CD14-positive monocyte (primary cell): Measurements from ENCODE around the gene DAZ1. TPM values are rescaled to one million over a fixed set of nuclear protein-coding genes. Genes with fewer than 3 reads are reported as not detected.
"Not testable (repeated sequence)": the region's sequence is repeated elsewhere in the genome, so short reads cannot be mapped to it uniquely, and the experiment has no call there.

Experiments
- DNase-seq, 3 donors: peaks; one replicate each; pipeline ENCODE4 v3.0.0-alpha.2; 2011 to 2022
- H2AFZ ChIP-seq: 2 replicates; pipeline ENCODE4 v1.6.0; 2012; ENCODE audit warnings: mild to moderate bottlenecking, low read depth, low read length, inconsistent platforms; ENCODE audit not compliant: insufficient read depth, poor library complexity, severe bottlenecking
- H3K27ac ChIP-seq, 2 donors: 1 replicate in 1 of 2; 2 replicates in 1 of 2; pipeline ENCODE4 v1.5.1; 2012 to 2013; ENCODE audit warnings: low read length in 2 of 2, control low read depth in 1 of 2, inconsistent platforms in 1 of 2, low read depth in 1 of 2, mild to moderate bottlenecking in 1 of 2
- H3K27me3 ChIP-seq, 2 donors: one replicate each; pipeline versions ENCODE4 v1.6.0 to v1.6.1; 2011 to 2013; ENCODE audit warnings: low read length in 2 of 2; ENCODE audit not compliant: control insufficient read depth in 2 of 2, insufficient read depth in 2 of 2
- H3K36me3 ChIP-seq, 2 donors: replicated peaks in 1 of 2; 1 replicate in 1 of 2; 2 replicates in 1 of 2; pipeline versions ENCODE4 v1.5.1 to v1.6.1; 2012 to 2013; ENCODE audit warnings: low read length in 2 of 2, control low read depth in 1 of 2, inconsistent platforms in 1 of 2, mild to moderate bottlenecking in 1 of 2; ENCODE audit not compliant: insufficient read depth in 2 of 2, control insufficient read depth in 1 of 2
- H3K4me1 ChIP-seq, 2 donors: 1 replicate in 1 of 2; 2 replicates in 1 of 2; pipeline versions ENCODE4 v1.5.1 to v1.6.1; 2012 to 2013; ENCODE audit warnings: low read length in 2 of 2, control low read depth in 1 of 2, inconsistent platforms in 1 of 2, mild to moderate bottlenecking in 1 of 2, moderate library complexity in 1 of 2; ENCODE audit not compliant: insufficient read depth in 2 of 2, control insufficient read depth in 1 of 2
- H3K4me2 ChIP-seq: replicated peaks from 2 replicates; pipeline ENCODE3; 2012; ENCODE audit warnings: low read length, moderate library complexity, mild to moderate bottlenecking; ENCODE audit not compliant: poor library complexity, severe bottlenecking; ENCODE audit errors: extremely low read depth
- H3K4me3 ChIP-seq, 3 experiments: fragments of 200-600 bp in 1 of 3; sonication (generic) in 1 of 3; replicated peaks in 1 of 3; 1 replicate in 2 of 3; 2 replicates in 1 of 3; pipeline ENCODE4 v1.5.1; 2011 to 2013; ENCODE audit warnings: low read length in 3 of 3, mild to moderate bottlenecking in 3 of 3, control low read depth in 2 of 3, low read depth in 2 of 3, inconsistent platforms in 1 of 3, moderate library complexity in 1 of 3
- H3K79me2 ChIP-seq: 2 replicates; pipeline ENCODE4 v1.6.0; 2012; ENCODE audit warnings: mild to moderate bottlenecking, control low read depth, inconsistent platforms, low read length, moderate library complexity; ENCODE audit not compliant: insufficient read depth
- H3K9ac ChIP-seq: 2 replicates; pipeline ENCODE4 v1.6.0; 2017; ENCODE audit warnings: low read length, mild to moderate bottlenecking; ENCODE audit not compliant: insufficient read depth, poor library complexity, severe bottlenecking
- H3K9me3 ChIP-seq, 2 donors: replicated peaks in 1 of 2; 1 replicate in 1 of 2; 2 replicates in 1 of 2; pipeline versions ENCODE4 v1.5.1 to v1.6.1; 2012 to 2013; ENCODE audit warnings: low read length in 2 of 2, control low read depth in 1 of 2; ENCODE audit not compliant: control insufficient read depth in 1 of 2, insufficient read depth in 1 of 2
- H4K20me1 ChIP-seq: 2 replicates; pipeline ENCODE4 v1.6.0; 2012; ENCODE audit warnings: mild to moderate bottlenecking, low read length, control low read depth, moderate library complexity; ENCODE audit not compliant: insufficient read depth
- H3K27ac Mint-ChIP-seq, 7 donors: one replicate each; pipeline ENCODE4 v1.8.0; 2020; ENCODE audit warnings: mild to moderate bottlenecking in 7 of 7, mixed read lengths in 7 of 7, moderate library complexity in 6 of 7, inconsistent platforms in 2 of 7
- H3K27me3 Mint-ChIP-seq, 3 donors: one replicate each; pipeline ENCODE4 v1.8.0; 2021 to 2022; ENCODE audit warnings: low read depth in 3 of 3, mild to moderate bottlenecking in 3 of 3, mixed read lengths in 3 of 3, moderate library complexity in 3 of 3, inconsistent platforms in 1 of 3
- H3K36me3 Mint-ChIP-seq, 2 donors: one replicate each; pipeline ENCODE4 v1.8.0; 2020; ENCODE audit warnings: mixed read lengths in 2 of 2, inconsistent platforms in 1 of 2, mild to moderate bottlenecking in 1 of 2
- H3K4me1 Mint-ChIP-seq: one replicate; pipeline ENCODE4 v1.8.0; 2020; ENCODE audit warnings: mild to moderate bottlenecking, mixed read lengths
- H3K4me3 Mint-ChIP-seq, 2 donors: one replicate each; pipeline ENCODE4 v1.8.0; 2020; ENCODE audit warnings: mild to moderate bottlenecking in 2 of 2, mixed read lengths in 2 of 2, moderate library complexity in 1 of 2
- H3K9me3 Mint-ChIP-seq, 7 donors: one replicate each; pipeline ENCODE4 v1.8.0; 2020 to 2022; ENCODE audit warnings: mixed read lengths in 7 of 7, mild to moderate bottlenecking in 6 of 7, moderate library complexity in 6 of 7, inconsistent platforms in 2 of 7
- WGBS: methylation state at CpG from one replicate; pipeline ENCODE4 v1.1.5; 2013; ENCODE audit warnings: missing lambda C conversion rate; ENCODE audit not compliant: insufficient coverage; 5-methylcytosine and 5-hydroxymethylcytosine counted together
- intact Hi-C, 2 donors: fragments of 100-400 bp; cut with micrococcal nuclease; formaldehyde crosslinking; loops; one replicate each; pipeline versions ENCODE4 v1.15.0 to v1.15.1; 2023
- polyA plus RNA-seq, 3 donors: library from polyadenylated mRNA; depleted of rRNA in 1 of 3; unstranded in 2 of 3; stranded (reverse) in 1 of 3; fragments of 300-500 nt in 2 of 3; fragments of >200 nt in 1 of 3; fragmentation: Illumina TruSeq in 2 of 3; gene quantifications; 1 replicate in 2 of 3; 2 replicates in 1 of 3; pipeline ENCODE4 v1.2.3, GENCODE V29; 2012 to 2021

DAZ1 gene
- polyA plus RNA-seq, 3 donors: not detected

DNA sequence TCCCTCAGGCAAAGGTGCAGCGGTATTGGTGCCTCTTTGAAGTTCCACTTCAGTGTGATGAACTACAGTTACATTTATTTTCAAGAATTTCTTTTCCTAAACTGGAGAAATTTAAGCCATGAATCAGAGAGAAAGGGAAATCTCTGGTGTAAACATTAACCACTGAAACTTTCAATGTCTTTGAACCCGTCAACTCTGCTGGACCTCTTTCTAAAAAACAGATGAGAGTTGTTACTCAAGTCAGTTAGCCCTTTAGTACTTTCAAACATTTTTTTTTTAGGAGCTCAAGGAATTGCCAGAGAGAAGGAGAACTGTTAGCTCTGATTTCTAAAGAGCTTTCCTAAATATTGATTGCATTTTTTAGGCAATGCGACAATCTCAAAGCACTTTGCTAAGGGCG lies 8.6 kb upstream of the DAZ1 start:
- H3K9me3 ChIP-seq, H3K4me2 ChIP-seq, H3K79me2 ChIP-seq, H3K27me3 ChIP-seq, H3K4me1 ChIP-seq, H3K4me1 Mint-ChIP-seq, H3K36me3 ChIP-seq, H3K36me3 Mint-ChIP-seq, H3K27ac Mint-ChIP-seq, intact Hi-C loops, H3K27ac ChIP-seq, H3K4me3 ChIP-seq, DNase-seq, H3K4me3 Mint-ChIP-seq, H3K9me3 Mint-ChIP-seq, H3K9ac ChIP-seq, H4K20me1 ChIP-seq, H3K27me3 Mint-ChIP-seq, H2AFZ ChIP-seq: not testable (repeated sequence)
- no CpG with 5 or more reads among the region's 4 CpGs for WGBS

Other genes starting within 250 kb of the DAZ1 start
- gene BPY2, start 214.7 kb downstream of the DAZ1 start, polyA plus RNA-seq: not detected
- gene DAZ2, start 20.5 kb upstream of the DAZ1 start, polyA plus RNA-seq: not detected